Endometrium (tissue), 2 donors: Measurements from ENCODE around the gene SCFD2.

ENCODE experiments used
- FAIRE-seq: peaks from 2 replicates; lab custom pipeline; 2012; peaks lifted over from hg19 to GRCh38; lab: Jason Lieb, UNC
- donor health status: control.
- donor health status: control.

Gene SCFD2

DNA sequence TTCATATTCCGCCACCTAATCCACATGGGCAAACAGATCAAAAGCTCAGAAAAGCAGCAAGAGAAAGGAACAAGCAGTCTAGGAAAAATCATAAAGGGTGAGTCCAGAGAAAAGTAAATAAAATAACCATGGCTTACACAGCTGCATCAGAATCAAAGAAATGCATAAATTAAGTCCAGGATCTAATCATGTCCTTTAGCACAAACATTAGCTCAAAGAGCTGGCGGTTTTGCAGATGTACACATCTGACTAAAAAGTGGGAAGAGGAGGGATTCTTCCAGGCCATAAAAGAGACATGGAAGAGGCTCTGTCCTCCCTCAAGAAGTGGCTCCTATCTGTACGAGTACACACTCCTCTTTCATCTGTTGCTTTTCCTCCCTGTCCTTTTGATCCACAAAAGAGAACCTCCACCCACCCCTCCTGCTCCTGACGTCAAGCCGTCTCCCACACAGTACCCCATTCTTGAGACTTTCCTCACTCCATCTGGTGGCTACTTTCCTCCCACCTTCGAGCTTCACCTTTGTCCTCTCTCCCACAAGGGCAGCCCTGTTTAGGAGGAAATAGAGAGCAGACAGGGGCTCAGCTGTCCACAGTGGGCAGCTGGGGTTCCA lies 411.2 kb downstream of the SCFD2 start:
- peak; percentile 96 for FAIRE-seq

GRCh38 chr4:52952540-52952939 lies 413.3 kb downstream of the SCFD2 start:
- no peak for FAIRE-seq

DNA sequence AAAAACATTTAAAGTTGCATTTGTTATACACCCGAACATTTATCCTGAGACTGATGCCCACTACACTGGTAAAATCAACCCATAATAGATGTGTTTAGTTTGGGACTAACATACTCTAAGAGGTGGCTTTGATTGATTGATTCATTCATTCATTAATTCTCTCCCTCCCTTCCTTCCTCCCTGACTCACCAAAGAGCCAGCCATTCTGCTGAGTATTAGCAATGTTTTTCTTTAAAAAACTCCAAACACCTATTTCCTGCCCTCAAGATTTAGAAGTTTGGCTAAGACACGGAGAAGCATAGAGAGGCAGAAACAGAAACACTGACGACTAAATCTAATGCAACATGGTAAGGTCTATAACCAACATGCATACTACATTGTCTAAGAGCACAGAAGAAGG lies 414.8 kb downstream of the SCFD2 start:
- no peak for FAIRE-seq

DNA sequence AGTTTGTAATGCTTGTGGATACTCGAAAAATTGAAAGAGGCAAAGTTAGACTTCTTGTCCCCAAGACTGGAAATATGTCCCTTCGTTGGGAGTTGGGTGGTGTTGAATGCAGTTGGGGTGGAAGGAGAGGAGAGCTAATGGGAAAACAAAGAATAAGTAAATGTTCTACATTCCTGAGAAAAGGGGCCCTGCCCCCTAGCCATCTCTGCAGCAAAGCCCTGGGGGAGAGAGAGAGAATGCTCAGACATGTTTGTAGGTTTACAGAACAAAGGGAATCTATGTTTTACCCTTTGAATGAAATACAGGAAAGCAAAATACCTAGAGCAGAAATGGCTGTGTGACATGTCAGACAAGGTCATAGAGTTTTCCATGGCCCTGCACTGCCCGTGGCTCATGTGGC lies 415.6 kb downstream of the SCFD2 start:
- no peak for FAIRE-seq

GRCh38 chr4:52949336-52949735 lies 416.5 kb downstream of the SCFD2 start:
- FAIRE-seq: no peak

- FAIRE-seq: no peak
Measured at GRCh38 chr4:52948057-52948423, 417.8 kb downstream of the SCFD2 start.

GRCh38 chr4:52947401-52948056 lies 418.3 kb downstream of the SCFD2 start:
- FAIRE-seq: no peak

GRCh38 chr4:52946855-52947254 lies 419.0 kb downstream of the SCFD2 start:
- FAIRE-seq: no peak

GRCh38 chr4:52945982-52946381 lies 419.9 kb downstream of the SCFD2 start:
- no peak for FAIRE-seq

DNA sequence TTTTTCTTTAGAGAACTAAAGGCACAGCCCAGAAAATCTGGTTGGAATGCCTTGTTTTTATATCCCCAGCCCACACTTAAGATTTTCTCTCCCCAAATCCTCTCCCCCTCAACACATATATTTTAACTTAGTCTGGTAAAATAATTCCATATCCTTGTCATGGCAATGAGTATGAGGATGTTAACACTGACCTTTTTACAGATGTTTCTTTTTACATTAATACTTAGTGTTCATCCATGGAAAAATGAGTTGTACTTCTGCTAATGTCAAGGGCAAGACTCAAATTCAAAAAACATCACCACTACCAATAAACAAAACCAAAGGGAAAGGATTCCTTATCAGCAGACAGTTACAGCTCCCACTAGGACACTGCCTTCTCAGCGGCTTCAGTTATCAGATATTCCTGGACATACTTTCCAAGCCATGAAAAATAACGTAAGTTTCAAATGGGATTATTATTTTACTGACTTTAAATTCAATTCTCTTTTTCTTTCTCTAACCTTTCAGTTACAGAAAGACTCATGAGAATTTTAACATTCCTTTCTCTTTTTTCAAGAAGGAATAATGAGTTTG lies 420.4 kb downstream of the SCFD2 start:
- no peak for FAIRE-seq

DNA sequence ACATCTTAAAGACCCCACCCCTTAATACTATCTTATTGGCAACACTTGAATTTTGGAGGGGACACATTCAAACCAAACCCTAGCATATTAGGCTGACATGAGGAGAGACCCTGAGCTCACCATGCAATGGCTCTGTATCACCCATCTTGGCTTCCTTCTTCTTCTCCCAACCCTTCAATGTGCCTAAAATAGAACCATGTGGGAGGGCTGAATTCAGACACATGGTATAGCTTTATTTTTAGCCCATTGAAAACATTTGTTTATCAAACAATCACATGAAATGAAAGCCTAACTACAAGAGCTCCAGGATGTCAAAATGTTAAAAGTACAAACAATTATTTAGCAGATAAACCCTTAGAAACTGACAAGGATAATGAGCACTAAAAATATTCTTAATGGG lies 422.2 kb downstream of the SCFD2 start:
- no peak for FAIRE-seq

- no peak for FAIRE-seq
Measured at GRCh38 chr4:52942936-52943335, 422.9 kb downstream of the SCFD2 start.

GRCh38 chr4:52941450-52941849 lies 424.4 kb downstream of the SCFD2 start:
- no peak for FAIRE-seq

DNA sequence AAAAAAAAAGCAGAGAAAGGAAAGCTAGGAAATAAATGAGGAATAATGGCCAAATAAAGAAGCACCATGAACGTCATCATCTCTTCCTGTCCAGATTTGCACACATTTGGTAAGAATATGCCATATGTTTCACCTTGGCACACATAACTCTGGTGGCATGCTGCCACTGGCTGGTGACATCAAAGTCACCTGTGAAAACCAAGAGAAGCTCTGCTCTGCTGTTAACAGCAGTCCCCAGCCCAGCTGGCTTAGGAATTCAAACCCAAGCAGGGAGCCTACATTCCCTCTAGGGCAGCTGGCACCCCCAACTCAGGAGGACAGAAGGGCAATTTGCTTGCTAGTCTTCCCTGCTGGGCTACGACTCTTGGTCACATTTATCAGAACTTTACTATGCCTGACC lies 426.1 kb downstream of the SCFD2 start:
- FAIRE-seq: no peak

DNA sequence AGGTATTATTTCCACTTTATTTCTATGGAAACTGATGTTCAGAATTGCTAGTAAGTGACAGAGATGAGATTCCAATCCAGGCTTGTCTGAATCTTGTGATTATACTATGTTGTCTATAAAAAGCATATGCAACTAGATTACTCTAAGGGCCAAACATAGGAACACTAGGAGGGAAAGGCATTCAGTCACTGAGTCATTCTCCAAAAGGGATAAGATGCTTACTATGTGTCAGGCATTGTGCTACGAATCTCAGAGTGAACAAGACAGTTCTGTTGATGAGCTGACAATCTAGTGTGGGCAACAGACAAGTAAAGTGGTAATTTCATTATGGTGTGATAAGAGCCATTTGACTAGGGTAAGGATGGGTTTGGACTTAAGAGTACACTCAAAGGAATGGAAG lies 426.5 kb downstream of the SCFD2 start:
- no peak for FAIRE-seq

- no peak for FAIRE-seq
Measured at GRCh38 chr4:52937829-52938228, 428.0 kb downstream of the SCFD2 start.

- FAIRE-seq: no peak
Measured at GRCh38 chr4:52936729-52937128, 429.1 kb downstream of the SCFD2 start.

GRCh38 chr4:52935317-52935716 lies 430.5 kb downstream of the SCFD2 start:
- FAIRE-seq: no peak

- FAIRE-seq: no peak
Measured at GRCh38 chr4:52933738-52934137, 432.1 kb downstream of the SCFD2 start.

DNA sequence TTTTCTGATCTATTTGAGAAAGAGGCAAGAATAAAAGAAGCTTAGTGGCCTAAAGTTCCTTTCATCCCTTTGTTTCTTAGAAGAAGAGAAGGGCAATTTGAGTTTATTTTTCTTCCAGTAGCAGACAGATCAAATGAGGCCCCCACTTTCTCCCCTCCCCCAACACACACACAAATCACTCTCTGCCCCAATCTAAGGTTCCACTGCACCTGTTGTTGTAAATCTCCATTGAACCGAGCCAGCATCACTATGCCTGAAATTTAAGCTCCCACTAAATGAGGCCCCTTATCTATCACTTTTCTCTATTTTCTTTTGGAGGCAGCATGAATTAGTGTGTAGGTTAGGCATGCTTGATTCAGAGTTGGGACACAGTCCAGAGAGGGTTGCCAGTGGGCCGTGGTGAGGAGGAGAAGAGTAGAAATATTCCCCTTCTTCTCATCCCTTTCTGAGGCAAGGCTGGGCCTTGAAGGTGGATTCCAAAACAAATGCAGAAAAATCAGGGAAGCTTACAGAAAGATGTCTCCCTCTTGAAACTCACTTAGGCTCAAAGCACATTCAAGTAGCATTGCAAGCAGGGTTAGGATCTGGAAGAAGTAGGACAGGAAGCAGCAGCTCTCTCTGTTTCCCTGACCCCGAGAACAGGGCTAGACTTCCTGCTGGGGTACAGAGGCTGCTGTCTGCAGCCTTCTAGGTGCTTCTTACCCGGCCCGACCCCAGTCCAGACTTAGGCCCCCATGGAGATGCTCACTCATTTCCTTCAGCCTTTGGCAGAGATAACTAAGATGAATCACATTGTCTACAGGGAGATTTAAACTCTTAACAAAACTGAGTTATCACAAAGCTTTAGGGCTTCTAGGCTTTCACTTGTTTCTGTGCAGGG lies 433.0 kb downstream of the SCFD2 start:
- no peak for FAIRE-seq

- FAIRE-seq: no peak
Measured at GRCh38 chr4:52931243-52931642, 434.6 kb downstream of the SCFD2 start.

DNA sequence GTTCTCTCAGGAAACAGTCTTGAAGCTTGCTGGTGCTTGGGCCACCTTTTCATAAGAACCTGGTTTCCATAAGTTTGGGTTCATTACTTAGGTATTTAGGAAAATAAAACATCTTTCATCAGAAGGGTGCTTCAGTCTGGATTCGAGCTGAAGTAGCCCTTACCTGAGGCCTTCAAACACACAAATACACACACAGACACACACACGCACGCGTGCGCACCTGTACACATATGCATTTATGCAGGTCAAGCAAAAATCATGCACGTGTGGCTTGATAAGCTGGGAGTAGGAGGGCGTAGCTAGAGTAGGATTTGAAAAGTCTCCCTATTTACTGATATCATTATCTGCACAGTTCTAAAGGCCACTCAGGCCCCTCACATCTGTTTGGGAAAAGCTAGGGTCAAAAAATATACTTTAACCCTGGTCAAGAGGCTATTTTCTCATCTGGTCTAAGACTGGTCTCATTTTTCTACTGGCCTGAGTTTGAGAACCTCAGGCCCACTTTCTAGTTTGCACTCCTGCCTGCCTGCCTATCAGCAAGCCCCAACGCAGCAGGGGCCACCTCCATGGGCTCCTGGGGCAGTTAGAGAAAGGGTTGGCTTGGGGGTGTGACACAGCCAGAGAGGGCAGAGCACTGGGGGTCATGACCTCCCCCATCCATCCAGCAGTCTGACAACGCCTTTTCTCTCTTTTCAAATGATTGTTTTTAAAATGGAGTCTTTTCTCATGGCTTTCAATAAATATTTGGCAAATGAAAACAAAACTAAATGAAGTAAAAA lies 439.5 kb downstream of the SCFD2 start:
- no peak for FAIRE-seq
